GM23248 (cell line): ENCODE data around the gene TEX13B.

Experiments used
- EZH2 ChIP-seq: fragments of 200-600 bp; sonication (generic); IDR thresholded peaks from 2 replicates; pipeline ENCODE4 v1.6.1; 2018; ENCODE audit warnings: antibody characterized with exemption, mild to moderate bottlenecking; ENCODE audit not compliant: insufficient read depth, poor library complexity, severe bottlenecking
- EZH2phosphoT487 ChIP-seq: fragments of 200-600 bp; sonication (generic); IDR thresholded peaks from 2 replicates; pipeline ENCODE4 v1.6.1; 2018; ENCODE audit warnings: antibody characterized with exemption, moderate library complexity, mild to moderate bottlenecking, low read depth; ENCODE audit not compliant: insufficient read depth

DNA sequence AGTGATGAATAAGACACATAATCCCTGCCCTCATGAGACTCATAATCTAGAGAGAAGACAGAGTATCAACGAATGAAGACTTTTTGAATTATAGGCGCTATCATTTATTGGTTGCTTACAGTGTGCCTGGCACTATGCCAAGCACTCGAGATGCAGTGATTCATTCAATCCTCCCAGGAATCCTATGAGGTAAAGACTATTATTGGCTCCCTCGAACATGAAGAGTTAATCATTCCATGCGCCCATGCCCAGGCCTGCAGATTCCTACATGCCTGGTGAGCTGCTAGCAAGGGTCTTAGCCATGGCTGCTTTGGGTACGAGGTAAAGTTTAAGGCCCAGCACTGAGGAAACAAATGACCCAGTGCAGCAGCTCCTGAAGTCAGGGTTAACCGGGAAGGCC lies 47.0 kb downstream of the TEX13B start:
- TF ChIP-seq EZH2: no peak
- TF ChIP-seq EZH2phosphoT487: no peak
